CD4-positive, alpha-beta T cell treated with Interleukin-4 for 1 hour (primary cell): ENCODE results near the gene AKR1B1.

Experiments
- DNase-seq, 2 donors: peaks; one replicate each; pipeline ENCODE4 v3.0.0-alpha.2; 2020 to 2022

The AKR1B1 gene

DNA sequence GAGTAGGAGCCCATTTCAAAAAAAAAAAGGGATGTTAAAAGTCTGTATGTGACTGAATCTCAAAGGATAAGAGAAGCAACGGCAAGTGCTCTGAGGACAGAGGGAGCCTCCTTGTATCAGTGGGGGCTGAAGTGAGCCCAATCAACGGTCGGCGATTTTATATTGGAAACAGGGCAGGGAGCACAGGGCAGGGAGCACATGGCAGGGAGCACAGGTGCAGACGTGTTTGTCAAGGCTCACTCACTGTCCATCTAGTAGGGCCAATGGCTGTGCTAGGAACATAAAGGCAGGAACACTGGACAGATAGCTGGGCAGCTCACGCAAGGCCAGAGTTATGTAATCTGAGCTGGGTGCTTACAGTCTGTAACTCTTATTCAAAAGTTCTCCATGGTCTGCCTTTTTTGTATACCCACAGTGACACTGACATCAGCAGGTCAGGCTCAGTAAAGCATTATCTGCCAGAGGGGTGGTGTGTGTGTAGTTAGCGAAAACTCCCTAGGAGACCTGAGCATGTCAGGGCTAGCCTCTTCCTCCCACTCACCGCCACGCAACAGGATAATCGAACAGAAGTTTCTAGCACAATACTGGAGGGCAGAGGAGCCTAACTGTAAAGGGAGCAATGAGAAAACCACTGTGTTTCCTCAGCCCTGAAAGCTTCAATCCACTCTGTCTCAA lies 15.4 kb downstream of the AKR1B1 start:
- DNase-seq, result no peak

DNA sequence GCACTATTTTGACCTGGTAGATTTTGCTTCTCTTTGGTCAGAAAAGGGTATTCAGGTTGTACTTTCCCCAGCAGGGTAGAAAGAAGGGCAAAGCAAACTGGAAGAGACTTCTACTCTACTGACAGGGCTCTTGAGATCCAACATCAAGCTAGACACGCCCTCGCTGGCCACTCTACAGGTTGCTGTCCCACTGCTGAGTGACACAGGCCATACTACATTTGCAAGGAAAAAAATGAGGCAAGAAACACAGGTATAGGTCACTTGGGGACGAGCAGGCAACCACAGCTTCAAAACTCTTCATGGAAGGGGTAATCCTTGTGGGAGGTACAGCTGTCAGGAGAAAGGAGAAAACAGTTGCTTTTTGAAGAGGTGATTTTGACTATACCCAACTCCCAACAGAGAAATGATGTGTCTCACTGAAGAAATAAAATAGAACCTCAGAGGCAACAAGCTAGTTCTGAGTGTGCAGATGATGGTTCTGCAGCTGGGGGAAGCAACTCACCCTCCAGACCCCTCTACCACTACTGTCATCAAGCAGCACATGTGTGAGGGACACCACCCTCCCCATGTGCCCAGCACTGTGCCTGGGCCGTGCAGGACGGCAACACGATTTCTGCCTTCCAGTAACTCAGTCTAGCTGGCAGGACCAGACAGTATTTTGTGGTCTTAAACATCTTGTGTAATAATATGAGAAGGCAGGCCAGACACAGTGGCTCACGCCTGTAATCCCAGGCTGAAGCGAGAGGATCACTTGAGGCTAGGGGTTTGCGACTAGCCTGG lies 16.3 kb downstream of the AKR1B1 start:
- no peak for DNase-seq

DNA sequence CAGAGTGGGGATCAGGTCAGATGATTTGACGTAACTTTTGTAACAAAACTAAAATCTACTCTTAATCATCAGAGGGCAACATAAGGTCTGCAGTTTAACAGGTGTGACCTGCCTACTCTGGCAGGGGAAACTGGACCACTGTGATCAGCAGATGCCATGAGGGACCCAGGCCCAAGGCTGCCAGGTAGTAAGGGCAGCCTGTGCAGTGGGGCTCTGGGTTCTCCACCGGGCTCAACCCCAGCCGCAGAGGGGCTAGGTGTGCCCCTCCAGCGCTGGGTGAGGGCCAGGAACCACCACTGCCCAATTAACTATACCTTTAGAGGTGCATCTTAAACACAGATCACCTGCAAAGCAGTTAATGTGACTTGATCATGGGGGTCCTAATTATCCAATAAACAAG lies 17.6 kb downstream of the AKR1B1 start:
- no peak for DNase-seq

DNA sequence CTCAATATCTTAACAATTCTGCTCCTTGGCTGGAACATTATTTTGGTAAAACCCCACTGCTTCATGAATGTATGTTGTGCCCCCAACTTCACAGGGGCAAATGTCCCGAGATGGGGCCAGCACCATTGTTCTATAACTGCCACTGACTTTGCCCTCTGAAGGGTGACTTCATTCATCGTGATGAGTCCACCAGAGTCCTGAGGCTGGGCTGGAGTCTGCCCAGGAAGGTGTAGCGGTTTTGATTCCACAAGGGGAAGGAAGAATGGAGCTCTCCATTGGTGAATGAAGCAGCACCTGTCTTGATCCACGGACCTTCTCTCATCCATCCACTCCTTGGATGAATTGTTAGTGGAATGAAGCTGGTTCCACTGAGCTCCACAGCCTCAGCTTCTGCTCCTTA lies 18.4 kb downstream of the AKR1B1 start:
- no peak for DNase-seq

DNA sequence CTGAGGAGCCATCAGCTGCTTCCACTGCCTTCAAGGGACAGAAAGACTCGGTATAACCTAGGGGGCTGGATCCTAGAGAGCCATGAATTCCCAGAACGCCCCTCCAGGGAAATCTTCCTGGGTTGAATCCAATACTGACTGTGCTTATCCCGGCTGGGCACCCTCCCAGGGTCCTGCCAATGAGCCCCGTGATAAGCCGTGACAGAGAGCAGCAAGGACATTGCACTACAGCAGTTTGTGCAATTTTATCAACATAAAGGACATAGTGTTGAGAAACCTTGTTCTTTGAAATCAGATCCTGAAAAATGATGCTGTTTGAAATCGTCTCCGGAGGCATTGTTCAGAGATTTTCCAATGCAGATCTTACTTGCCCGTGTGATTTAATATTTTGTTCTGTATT lies 18.8 kb downstream of the AKR1B1 start:
- DNase-seq, result no peak

DNA sequence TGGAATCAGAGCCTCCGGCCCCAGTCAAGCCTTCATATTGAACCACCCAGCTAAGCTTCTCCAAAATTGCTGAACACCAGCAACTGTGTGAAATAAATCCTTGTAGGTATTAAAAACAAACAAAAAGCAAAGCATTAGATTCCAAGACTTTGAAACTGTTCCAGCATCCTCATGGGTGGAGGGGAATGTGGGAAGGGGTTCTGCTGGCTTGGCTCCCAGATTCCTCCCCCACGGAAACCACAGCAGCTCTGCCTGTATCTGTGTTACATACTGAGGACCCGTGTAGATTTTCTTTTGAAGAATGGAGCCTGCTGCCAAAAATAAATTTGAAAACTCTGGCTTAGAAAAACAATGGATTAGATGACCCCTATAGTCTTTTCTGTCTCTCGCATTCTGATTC lies 20.0 kb downstream of the AKR1B1 start:
- no peak for DNase-seq

DNA sequence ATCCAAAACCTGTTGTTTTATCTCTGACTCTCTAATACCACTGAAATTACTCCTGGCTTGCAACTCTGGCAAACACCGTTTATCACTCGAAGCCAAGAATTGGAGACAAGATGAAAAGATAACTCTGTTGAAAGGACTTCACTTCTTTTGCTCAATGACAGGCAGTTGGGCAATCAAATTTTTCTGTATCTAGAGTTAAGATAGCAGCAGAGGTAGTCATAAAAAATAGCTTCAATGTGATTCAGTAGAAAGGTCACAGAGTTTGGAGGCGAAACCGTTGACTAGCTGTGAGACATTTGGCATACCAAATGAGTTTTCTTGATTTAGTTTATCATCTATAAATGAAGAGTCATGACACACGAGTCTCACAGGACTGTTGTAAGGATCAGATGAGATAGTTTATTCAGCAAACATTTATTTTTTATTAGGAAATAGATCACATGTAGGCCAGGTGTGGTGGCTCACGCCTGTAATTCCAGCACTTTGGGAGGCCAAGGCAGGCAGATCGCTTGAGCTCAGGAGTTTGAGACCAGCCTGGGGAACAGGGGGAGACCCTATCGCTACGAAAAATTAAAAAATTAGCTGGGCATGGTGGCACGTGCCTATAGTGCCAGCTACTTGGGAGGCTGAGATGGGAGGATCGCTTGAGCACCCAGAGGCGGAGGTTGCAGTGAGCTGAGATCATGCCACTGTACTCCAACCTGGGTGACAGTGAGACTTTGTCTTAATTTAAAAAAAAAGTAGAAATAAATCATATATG lies 23.6 kb downstream of the AKR1B1 start:
- no peak for DNase-seq

DNA sequence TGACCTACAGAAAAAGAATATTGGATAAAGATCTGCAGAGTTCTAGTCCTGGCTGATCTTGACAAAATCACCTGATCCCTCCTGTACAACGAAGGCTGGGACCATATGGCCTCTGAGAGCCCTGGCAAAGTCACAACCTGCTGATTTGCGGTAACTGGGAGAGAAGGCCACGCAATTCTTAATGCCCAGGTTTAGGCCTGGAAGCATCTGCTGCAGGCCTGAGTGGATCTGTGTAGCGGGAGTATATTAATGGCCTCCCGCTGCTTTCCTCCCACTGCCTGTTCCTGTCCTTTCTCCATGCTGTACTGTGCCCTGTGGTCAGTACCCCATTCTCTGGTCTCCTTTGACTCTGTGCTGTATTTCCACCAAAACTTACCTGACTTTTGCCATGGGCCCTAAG lies 24.2 kb downstream of the AKR1B1 start:
- DNase-seq, result no peak

DNA sequence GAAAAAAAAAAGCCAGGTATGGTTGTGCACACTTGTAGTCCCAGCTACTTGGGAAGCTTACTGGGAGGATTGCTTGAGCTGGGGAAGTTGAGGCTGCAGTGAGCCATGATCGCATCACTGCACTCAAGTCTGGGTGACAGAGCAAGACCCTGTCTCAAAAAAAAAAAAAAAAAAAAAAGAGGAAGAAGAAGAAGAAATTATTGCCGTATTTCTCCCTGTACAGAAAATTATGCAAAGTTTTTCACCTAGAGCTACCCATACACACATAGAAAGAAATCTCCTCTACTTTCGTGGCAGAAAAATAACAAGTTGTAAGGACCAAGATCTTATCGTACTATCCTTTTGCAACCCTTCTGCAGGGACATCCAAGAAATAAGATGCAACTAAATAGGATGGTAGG lies 25.5 kb downstream of the AKR1B1 start:
- DNase-seq, result no peak

DNA sequence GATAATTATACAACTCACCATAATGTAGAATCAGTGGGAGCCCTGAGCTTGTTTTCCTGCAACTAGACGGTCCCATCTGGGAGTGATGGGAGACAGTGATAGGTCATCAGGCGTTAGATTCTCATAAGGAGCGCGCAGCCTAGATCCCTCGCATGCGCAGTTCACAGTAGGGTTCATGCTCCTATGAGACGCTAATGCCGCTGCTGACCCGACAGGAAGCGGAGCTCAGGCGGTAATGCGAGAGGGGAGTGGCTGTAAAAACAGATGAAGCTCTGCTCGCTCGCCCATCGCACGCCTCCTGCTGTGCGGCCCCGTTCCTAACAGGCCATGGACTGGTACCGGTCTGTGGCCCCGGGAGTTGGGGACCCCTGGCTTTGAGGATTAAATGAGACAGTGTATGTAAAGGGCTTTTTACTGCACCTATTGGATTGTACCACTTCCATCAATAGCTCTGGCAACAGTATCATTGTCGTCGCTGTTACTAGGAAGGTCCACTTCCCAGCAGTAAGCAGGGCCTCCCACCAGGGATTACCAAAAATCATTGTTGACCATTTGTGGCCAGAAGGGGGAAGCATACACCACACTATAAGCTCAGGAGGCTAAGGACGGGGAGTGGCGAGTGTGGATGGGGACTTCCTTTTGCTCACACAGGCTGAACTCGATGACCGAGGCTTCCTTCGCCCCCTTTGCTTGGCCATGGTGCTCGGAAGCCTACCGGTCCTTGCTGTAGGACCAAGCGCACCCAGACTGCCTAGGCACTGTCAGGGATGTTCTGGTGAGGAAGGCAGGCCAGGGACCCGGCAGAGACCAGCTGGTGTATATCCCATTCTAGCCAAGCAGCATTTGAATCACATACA lies 26.4 kb downstream of the AKR1B1 start:
- DNase-seq, result peak; percentile 82 to 85

DNA sequence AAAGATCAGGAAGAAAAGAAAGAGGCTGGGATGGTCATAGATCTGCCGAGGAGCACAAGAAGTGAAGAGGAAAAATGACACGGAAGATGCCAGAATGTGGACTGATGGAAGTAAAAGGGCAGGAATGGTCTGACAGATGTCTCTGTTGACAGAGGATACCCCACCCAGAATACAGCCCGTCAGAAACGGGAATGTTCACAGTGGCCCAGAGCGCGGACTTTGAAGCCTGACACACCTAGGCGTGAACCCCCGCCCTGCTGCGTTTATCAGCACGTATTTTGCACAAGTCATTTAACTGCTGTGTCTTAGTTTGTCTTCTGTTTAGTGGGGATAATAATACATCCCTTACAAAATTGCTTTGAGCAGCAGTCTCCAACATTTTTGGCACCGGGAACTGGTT lies 27.1 kb downstream of the AKR1B1 start:
- no peak for DNase-seq

DNA sequence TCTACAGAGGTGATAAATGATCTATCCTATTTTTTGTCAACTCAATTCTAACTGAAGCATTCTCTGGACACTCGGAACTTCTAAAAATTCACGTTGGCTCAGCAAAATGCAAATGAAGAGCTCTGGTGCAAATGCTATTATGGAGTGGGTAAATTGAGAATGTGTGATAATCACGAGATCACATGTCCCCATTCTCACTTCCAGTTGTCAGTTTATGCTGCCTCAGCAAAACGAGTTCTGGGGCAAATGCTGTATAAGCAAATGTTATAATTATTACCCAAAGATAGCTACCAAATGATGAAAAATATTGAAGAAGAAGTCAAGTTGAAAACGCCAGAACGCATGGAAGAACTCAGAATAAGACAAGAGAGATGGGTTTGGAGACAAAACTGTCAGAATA lies 29.4 kb downstream of the AKR1B1 start:
- no peak for DNase-seq

DNA sequence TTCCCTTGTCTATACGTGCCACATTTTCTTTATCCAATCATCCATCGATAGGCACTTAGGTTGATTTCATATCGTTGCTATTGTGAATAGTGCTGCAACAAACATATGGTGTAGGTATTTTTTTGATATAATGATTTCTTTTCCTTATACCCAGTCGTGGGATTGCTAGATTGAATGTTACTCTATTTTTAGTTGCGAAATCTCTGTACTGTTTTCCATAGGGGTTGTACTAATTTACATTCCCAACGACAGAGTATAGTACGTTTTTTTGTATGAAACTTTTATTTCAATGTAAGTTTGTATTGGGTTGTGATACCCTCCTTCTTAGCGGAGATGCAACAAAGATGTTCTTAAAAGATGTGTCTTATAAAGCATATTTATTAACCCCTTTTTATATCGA lies 30.0 kb downstream of the AKR1B1 start:
- no peak for DNase-seq

DNA sequence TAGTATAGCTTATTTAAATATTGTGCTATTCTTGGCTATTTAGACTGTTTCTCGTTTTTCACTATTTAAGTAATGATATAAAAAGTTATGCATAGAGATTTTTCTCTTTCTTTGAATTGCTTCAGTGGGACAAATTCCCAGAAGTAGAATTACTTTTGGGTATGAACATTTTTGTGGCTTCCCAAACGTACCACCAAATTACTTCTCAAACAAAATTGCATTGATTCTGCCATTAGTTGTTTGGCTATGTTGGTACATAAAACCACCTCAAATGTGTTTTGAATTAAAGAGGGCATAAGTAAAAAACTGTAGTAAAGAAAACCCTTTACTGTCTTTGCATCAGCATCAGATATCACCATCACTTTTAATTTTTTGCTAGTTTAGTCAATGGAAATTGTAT lies 31.0 kb downstream of the AKR1B1 start:
- DNase-seq, result no peak

DNA sequence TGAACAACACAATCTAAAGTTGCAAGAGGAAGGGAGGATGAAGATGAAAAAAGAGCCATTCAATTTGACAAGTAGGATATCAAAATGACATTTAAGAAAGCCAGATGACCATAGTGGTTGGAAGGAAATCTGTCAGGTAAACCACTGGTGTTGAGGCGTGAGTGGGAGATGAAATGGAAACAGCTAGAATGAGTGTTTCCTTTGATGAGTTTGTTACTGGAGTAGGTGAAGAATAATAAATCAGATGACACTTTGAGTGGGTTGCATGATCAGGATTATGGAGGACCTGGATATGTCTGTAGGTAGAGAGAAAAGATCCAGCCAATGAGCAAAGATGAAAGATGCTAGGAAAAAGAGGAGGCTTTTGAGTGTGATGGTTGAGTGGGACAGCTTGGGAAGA lies 33.1 kb downstream of the AKR1B1 start:
- DNase-seq, result no peak

DNA sequence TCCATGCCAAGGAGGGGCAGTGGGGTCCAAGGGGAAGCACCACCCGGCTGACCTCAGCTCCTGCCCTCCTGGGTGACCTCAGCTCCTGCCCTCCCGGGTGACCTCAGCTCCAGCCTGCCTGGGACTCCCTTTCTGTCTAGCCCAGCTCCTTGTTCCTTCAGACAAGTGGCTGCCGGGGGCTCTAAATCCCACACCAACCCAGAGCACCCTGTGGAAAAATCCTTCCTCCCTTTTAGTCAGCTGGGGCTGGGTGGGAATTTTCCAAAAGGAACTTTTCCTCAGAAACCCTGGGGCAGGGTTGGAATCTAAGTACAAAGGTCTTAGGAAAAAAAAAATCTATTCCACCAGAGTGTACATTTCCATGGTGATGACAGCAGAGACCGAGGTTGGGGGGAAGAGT lies 36.3 kb downstream of the AKR1B1 start:
- no peak for DNase-seq

DNA sequence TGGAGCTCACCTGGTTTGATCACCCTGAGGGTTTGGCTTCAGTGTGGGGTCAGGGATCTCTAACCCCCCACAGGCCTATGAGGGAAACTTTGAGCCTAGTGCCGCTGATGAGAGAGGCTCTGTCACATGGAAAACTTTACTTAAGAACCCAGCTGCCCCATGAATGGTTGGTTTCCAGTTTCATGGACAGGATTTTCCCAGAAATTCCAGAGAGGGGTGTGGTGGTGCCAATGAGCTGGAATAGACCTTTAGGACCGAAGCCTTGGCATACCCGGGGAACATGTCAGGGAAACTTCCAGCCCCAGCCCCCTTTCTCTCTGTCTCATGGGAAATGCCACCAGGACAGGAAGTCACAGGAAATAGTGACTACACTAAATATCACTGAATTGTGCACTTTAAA lies 36.9 kb downstream of the AKR1B1 start:
- no peak for DNase-seq

DNA sequence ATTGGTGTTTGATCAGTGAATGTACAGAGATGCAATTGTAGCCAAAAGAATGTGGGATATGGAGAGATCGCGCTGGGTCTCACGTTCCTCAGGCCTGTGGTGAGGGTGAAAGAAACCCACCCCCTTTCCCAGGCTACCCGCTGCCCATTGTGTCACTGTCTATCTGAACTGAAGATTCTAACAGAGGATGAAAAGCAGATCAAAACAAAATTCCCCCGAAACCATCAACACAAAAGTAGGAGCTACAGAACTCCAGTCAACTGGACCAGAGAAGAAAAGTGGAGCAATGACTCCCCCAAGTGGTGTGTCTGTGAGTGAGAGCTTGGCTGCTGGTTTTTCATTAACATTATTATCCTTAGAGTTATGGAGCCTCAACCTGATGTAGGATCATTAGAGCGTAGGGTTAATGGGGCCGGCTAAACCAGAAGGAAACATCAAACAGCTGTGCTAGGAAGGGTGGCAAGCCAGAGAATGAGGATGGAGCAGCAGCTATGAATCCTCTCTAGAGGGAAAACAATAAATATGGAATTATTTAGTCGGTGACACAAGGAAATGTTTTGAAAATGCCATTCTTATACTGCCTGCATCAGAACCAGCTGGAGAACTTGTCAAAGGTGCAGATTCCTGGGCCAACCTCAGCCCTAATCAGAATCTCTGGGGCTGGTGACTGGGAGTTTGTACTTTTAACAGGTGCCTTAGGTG lies 38.3 kb downstream of the AKR1B1 start:
- DNase-seq, result no peak

DNA sequence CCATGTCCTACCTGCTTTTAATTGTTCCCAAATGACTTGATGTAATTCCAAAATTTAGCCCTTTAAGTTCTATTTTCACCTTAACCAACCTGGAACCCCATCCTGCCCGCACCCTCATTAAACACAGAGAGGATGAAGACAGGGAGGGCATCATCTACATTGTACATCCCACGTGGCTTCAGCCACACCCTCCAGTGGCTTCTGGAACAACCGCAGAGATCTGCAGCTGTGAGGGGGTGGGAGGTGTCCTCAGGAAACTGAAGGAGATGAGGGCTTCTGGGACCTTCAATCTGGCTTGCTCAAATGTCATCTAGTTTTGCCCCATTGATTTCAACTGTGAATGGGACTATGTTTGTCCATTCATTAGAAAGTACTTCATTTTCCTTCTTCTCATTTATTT lies 39.0 kb downstream of the AKR1B1 start:
- DNase-seq, result no peak

DNA sequence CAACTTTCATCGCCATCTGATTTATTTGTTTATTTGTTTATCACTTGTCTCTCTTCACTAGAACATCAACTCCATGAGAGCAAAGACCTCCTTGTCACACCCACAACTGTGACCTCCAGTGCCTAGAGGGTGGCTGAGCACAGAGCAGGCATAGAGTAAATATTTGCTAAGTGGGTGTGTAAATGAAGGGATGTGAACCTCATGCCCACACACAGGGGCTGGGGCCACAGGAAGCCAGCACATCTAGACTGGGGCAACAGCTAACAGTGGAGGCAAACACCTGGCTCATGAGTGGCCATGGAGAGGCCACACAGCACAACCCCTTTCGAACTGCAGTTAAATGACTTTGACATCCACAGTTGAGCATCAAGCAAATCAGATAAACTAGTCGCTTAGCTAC lies 39.8 kb downstream of the AKR1B1 start:
- DNase-seq, result no peak

DNA sequence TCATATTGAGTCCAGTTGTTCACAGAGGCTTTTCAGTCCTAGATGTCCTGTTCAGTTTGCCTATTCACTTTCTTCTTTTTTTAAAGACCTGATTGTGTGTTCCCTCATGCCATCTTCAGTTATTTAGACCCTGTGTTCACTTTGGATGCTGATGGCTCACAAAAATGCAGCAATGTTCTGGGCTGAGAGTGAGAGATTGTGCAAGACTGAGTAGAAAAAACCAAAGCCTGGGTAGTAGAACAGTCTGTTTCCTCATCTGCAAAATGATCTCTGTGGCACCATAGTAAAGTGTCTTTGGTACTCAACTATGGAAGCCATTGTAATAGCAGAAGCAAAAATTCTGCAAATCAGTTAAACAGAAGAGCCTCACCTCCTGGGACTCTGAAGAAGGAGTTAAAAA lies 43.2 kb downstream of the AKR1B1 start:
- no peak for DNase-seq

DNA sequence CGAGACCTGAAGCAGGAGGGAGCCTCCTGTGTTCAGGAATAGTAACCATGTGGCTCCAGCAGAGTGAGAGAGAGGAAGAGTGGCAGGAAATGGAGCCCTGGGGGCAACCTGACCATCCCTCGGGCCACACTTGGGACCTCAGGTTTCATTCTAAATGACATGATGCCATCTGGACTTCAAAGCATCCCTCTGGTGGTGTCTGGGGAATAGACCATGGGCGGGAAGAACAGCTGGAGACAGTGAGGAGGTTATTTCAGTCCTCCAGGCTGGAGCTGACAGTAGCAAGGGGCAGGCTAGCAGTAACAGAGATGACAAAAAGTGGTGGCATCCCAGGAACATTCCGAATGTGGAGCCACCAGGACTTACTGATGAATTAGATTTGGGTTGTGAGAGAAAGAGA lies 44.8 kb downstream of the AKR1B1 start:
- DNase-seq, result no peak

DNA sequence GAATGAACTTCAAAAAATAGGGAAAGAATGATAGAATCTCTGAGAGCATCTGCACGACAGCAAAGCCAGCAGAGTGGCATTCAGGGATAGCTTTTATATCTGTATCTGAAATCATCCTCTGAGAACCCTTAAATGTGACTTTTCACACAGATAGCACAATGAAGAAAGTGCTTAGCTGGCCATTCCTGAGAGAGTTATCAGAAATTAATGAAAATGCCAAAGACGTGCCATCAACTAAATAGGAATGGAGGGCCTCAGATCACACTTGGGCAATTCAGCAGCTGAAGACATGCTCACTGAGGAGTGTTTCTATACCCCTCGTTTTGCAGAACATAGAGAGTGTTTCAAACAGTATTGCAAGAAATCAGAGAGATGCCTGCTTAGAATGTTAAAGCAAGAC lies 51.6 kb downstream of the AKR1B1 start:
- no peak for DNase-seq
